Loucy (cell line): ENCODE data around the gene CMTM7.

Source experiments
- CTCF ChIP-seq: fragments of 200-600 bp; sonication (generic); conservative IDR thresholded peaks from 2 replicates; pipeline ENCODE4 v1.5.1; 2014; ENCODE audit warnings: mild to moderate bottlenecking, antibody characterized with exemption, low read length
- EZH2phosphoT487 ChIP-seq: fragments of 200-600 bp; IDR thresholded peaks from 2 replicates; pipeline ENCODE4 v1.6.1; 2018; ENCODE audit warnings: antibody characterized with exemption, mild to moderate bottlenecking, moderate library complexity, borderline replicate concordance

- TF ChIP-seq CTCF (no peak), EZH2phosphoT487 (no peak)
Measured at GRCh38 chr3:32488474-32489008, 96.9 kb downstream of the CMTM7 start.
